K562 (cell line): Measurements from ENCODE around the gene PRKAA1. TPM values are rescaled to one million over a fixed set of nuclear protein-coding genes. Genes with fewer than 3 reads are reported as not detected.

Source experiments
- ARID4B ChIP-seq: sonication (generic); formaldehyde crosslinking; IDR thresholded peaks from 2 replicates; pipeline ENCODE4 v1.8.0; 2022; ENCODE audit warnings: mild to moderate bottlenecking, missing genetic modification reagents
- BMI1 ChIP-seq: fragments of 150-350 bp; IDR thresholded peaks from 2 replicates; pipeline ENCODE4 v1.6.1; 2014; ENCODE audit warnings: low read length
- CAMTA2 ChIP-seq: fragments of 250-450 bp; sonication (Bioruptor Pico); conservative IDR thresholded peaks from 2 replicates; pipeline ENCODE4 v1.5.1; 2022
- CBFA2T3 ChIP-seq: fragments of 450-650 bp; IDR thresholded peaks from 2 replicates; pipeline ENCODE4 v1.6.1; 2017
- CGGBP1 ChIP-seq: fragments of 250-450 bp; sonication (Bioruptor Pico); IDR thresholded peaks from 2 replicates; pipeline ENCODE4 v1.9.0; 2021; ENCODE audit warnings: mild to moderate bottlenecking
- ETS2 ChIP-seq: IDR thresholded peaks from 2 replicates; pipeline ENCODE4 v1.6.1; 2016; ENCODE audit warnings: borderline replicate concordance, missing genetic modification characterization, mild to moderate bottlenecking, moderate library complexity, missing compliant biosample characterization; ENCODE audit not compliant: poor library complexity, severe bottlenecking
- FOXK2 ChIP-seq, 2 experiments: fragments of 450-650 bp; IDR thresholded peaks in 1 of 2; conservative IDR thresholded peaks in 1 of 2; 2 replicates each; pipeline ENCODE4 v1.6.1; 2016; ENCODE audit warnings: low read depth in 2 of 2, mild to moderate bottlenecking in 1 of 2
- GATAD2B ChIP-seq: fragments of 450-650 bp; IDR thresholded peaks from 2 replicates; pipeline ENCODE4 v1.6.1; 2017; ENCODE audit warnings: mild to moderate bottlenecking, borderline replicate concordance
- HDAC1 ChIP-seq, 2 experiments: fragments of 450-650 bp; IDR thresholded peaks; 2 replicates each; pipeline ENCODE4 v1.6.1; 2016 to 2017; ENCODE audit warnings: inconsistent platforms in 1 of 2, mild to moderate bottlenecking in 1 of 2, moderate library complexity in 1 of 2
- HLTF ChIP-seq: fragments of 450-650 bp; IDR thresholded peaks from 2 replicates; pipeline ENCODE4 v1.6.1; 2016
- KDM1A ChIP-seq, 2 experiments: fragments of 450-650 bp; IDR thresholded peaks; 2 replicates each; pipeline ENCODE4 v1.6.1; 2016; ENCODE audit warnings: mild to moderate bottlenecking in 2 of 2
- MLLT1 ChIP-seq, 2 experiments: fragments of 450-650 bp; IDR thresholded peaks; 2 replicates each; pipeline ENCODE4 v1.6.1; 2016
- NBN ChIP-seq: fragments of 450-650 bp; IDR thresholded peaks from 2 replicates; pipeline ENCODE4 v1.6.1; 2016; ENCODE audit warnings: low read depth, mild to moderate bottlenecking
- NFE2L1 ChIP-seq: fragments of 450-650 bp; IDR thresholded peaks from 2 replicates; pipeline ENCODE4 v1.6.1; 2016; ENCODE audit warnings: missing genetic modification characterization, low read depth, mild to moderate bottlenecking, missing compliant biosample characterization, moderate library complexity, borderline replicate concordance
- SMARCB1 ChIP-seq: IDR thresholded peaks from 2 replicates; pipeline ENCODE4 v1.6.1; 2011; ENCODE audit warnings: improper control_type of control experiment, low read depth; ENCODE audit not compliant: insufficient read length
- TAF9B ChIP-seq: fragments of 450-650 bp; IDR thresholded peaks from 2 replicates; pipeline ENCODE4 v1.6.1; 2018; ENCODE audit warnings: mild to moderate bottlenecking; ENCODE audit not compliant: partially characterized antibody
- TAL1 ChIP-seq: fragments of 450-650 bp; IDR thresholded peaks from 2 replicates; pipeline ENCODE4 v1.6.1; 2016; ENCODE audit warnings: mild to moderate bottlenecking
- ZC3H11A ChIP-seq: IDR thresholded peaks from 2 replicates; pipeline ENCODE4 v1.6.1; 2012; ENCODE audit warnings: low read depth, low read length, improper control_type of control experiment
- ZNF239 ChIP-seq: fragments of 250-450 bp; sonication (Bioruptor Pico); IDR thresholded peaks from 2 replicates; pipeline ENCODE4 v1.4.0; 2020; ENCODE audit warnings: mild to moderate bottlenecking
- ZNF384 ChIP-seq: IDR thresholded peaks from 2 replicates; pipeline ENCODE4 v1.6.1; 2012; ENCODE audit warnings: low read depth, low read length, improper control_type of control experiment
- polyA plus RNA-seq, 8 experiments: library from polyadenylated mRNA; depleted of rRNA in 4 of 8; stranded (reverse) in 5 of 8; unstranded in 3 of 8; fragments of >200 nt; fragmentation: Nextera tagmentation in 2 of 8; fragmentation: Illumina TruSeq in 1 of 8; extraction: Ambion mirVana in 2 of 8; extraction: Trizol in 1 of 8; gene quantifications; 2 replicates each; pipeline versions ENCODE4 v1.2.1 to v1.2.3, GENCODE V29; 2011 to 2014; ENCODE audit warnings: inconsistent platforms in 1 of 8, missing spikeins in 1 of 8
- total RNA-seq, 7 experiments: library from RNA; depleted of rRNA in 6 of 7; stranded (reverse); fragments of >200 nt in 6 of 7; fragmentation: Illumina TruSeq in 2 of 7; extraction: Trizol in 2 of 7; gene quantifications; 2 replicates each; pipeline versions ENCODE4 v1.2.1 to v1.2.3, GENCODE V29; 2011 to 2021; ENCODE audit warnings: low replicate concordance in 1 of 7
- TF ChIP-seq, protein P1 (sequence below): fragments of 250-450 bp; sonication (Bioruptor Pico); IDR thresholded peaks from 2 replicates; pipeline ENCODE4 v1.8.0; 2022; ENCODE audit warnings: inconsistent platforms
- TF ChIP-seq, protein P2 (sequence below): fragments of 250-450 bp; sonication (Bioruptor Pico); IDR thresholded peaks from 2 replicates; pipeline ENCODE4 v1.5.0; 2021

Gene PRKAA1
- total and polyA plus RNA-seq, 9 of the 15 experiments (the other 6 are each of a cell fraction or from before 2014, with no cell fraction given), result 24.5 to 84.0 (median 51.4) TPM

GRCh38 chr5:40799258-40799657 lies 1.1 kb upstream of the PRKAA1 start (continued):
- TF ChIP-seq, protein P1, sequence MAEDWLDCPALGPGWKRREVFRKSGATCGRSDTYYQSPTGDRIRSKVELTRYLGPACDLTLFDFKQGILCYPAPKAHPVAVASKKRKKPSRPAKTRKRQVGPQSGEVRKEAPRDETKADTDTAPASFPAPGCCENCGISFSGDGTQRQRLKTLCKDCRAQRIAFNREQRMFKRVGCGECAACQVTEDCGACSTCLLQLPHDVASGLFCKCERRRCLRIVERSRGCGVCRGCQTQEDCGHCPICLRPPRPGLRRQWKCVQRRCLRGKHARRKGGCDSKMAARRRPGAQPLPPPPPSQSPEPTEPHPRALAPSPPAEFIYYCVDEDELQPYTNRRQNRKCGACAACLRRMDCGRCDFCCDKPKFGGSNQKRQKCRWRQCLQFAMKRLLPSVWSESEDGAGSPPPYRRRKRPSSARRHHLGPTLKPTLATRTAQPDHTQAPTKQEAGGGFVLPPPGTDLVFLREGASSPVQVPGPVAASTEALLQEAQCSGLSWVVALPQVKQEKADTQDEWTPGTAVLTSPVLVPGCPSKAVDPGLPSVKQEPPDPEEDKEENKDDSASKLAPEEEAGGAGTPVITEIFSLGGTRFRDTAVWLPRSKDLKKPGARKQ (CRISPR knock-in tag), result no peak
- TF ChIP-seq HLTF (peak; percentile 13; the same call in 1 of the 2 replicates), FOXK2 (conservative IDR thresholded peaks at IDR 0.05 in 1 of 2, IDR thresholded peaks at IDR 0.05 in 1 of 2; ENCODE audit: low read depth in 2 of 2) (no peak), SMARCB1 (peak; percentile 90), CBFA2T3 (0 out of 2 replicates have a peak, but pooled peaks have one; percentile 22), GATAD2B (no peak), CGGBP1 (CRISPR knock-in tag) (no peak), ARID4B (CRISPR knock-in tag) (no peak), ZNF384 (no peak), BMI1 (no peak), HDAC1 (IDR thresholded peaks at IDR 0.05) (peak; percentile 39 to 56; a peak in 1 of 4 replicates), ETS2 (tag) (no peak), NBN (peak; percentile 34; the same call in 1 of the 2 replicates), CAMTA2 (0 out of 2 replicates have a peak, but pooled peaks have one; percentile 45), ZNF239 (no peak), NFE2L1 (tag) (no peak), TAL1 (no peak), ZC3H11A (no peak), MLLT1 (IDR thresholded peaks at IDR 0.05) (0 out of 4 replicates have a peak, but pooled peaks have one; percentile 3 to 13), TAF9B (peak; percentile 2), KDM1A (IDR thresholded peaks at IDR 0.05) (peak; percentile 68)
- TF ChIP-seq, protein P2, sequence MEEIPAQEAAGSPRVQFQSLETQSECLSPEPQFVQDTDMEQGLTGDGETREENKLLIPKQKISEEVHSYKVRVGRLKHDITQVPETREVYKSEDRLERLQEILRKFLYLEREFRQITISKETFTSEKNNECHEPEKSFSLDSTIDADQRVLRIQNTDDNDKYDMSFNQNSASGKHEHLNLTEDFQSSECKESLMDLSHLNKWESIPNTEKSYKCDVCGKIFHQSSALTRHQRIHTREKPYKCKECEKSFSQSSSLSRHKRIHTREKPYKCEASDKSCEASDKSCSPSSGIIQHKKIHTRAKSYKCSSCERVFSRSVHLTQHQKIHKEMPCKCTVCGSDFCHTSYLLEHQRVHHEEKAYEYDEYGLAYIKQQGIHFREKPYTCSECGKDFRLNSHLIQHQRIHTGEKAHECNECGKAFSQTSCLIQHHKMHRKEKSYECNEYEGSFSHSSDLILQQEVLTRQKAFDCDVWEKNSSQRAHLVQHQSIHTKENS (CRISPR knock-in tag), result no peak
